Mesendoderm (in vitro differentiated cells): ENCODE results near the gene ALKBH4.

Source experiments
- DNase-seq: peaks from one replicate; pipeline ENCODE4 v3.0.0; 2013
- H2AK5ac ChIP-seq: 2 replicates; pipeline ENCODE4 v1.6.1; 2013; ENCODE audit warnings: low read length, inconsistent platforms
- H2BK120ac ChIP-seq: 2 replicates; pipeline ENCODE4 v1.6.1; 2013; ENCODE audit warnings: low read depth, mild to moderate bottlenecking, low read length, moderate library complexity, mixed read lengths
- H2BK15ac ChIP-seq: replicated peaks from 2 replicates; pipeline ENCODE4 v1.6.1; 2013; ENCODE audit warnings: low read depth, mild to moderate bottlenecking, moderate library complexity
- H2BK5ac ChIP-seq: 2 replicates; pipeline ENCODE4 v1.6.1; 2013; ENCODE audit warnings: low read length, inconsistent platforms
- H3K18ac ChIP-seq: 2 replicates; pipeline ENCODE4 v1.6.1; 2013; ENCODE audit warnings: mild to moderate bottlenecking, low read length, mixed read lengths
- H3K23ac ChIP-seq: one replicate; pipeline ENCODE4 v1.6.1; 2013; ENCODE audit warnings: low read length
- H3K27ac ChIP-seq: 2 replicates; pipeline ENCODE4 v1.5.1; 2013; ENCODE audit warnings: low read depth, mild to moderate bottlenecking, inconsistent platforms, low read length, moderate library complexity
- H3K27me3 ChIP-seq: 2 replicates; pipeline ENCODE4 v1.6.1; 2013; ENCODE audit warnings: low read length, control low read depth, mild to moderate bottlenecking, inconsistent platforms; ENCODE audit not compliant: insufficient read depth, poor library complexity
- H3K36me3 ChIP-seq: 2 replicates; pipeline ENCODE4 v1.6.1; 2013; ENCODE audit warnings: low read length, inconsistent platforms; ENCODE audit not compliant: control insufficient read depth, insufficient read depth
- H3K4ac ChIP-seq: one replicate; pipeline ENCODE4 v1.6.1; 2013; ENCODE audit warnings: low read depth, mild to moderate bottlenecking, low read length, moderate library complexity
- H3K4me1 ChIP-seq: 2 replicates; pipeline ENCODE4 v1.6.1; 2013; ENCODE audit warnings: low read depth, low read length, inconsistent platforms; ENCODE audit not compliant: control insufficient read depth
- H3K4me2 ChIP-seq: 2 replicates; pipeline ENCODE4 v1.6.1; 2013; ENCODE audit warnings: low read length
- H3K4me3 ChIP-seq: 2 replicates; pipeline ENCODE4 v1.5.1; 2013; ENCODE audit warnings: mild to moderate bottlenecking, low read length
- H3K56ac ChIP-seq: one replicate; pipeline ENCODE4 v1.6.1; 2013; ENCODE audit warnings: low read length
- H3K79me1 ChIP-seq: 2 replicates; pipeline ENCODE4 v1.6.1; 2013; ENCODE audit warnings: low read length, inconsistent platforms
- H3K79me2 ChIP-seq: 2 replicates; pipeline ENCODE4 v1.6.1; 2013; ENCODE audit warnings: mild to moderate bottlenecking, low read length; ENCODE audit not compliant: control insufficient read depth, insufficient read depth
- H3K9ac ChIP-seq: 2 replicates; pipeline ENCODE4 v1.6.1; 2013; ENCODE audit warnings: low read length, inconsistent platforms
- H4K5ac ChIP-seq: one replicate; pipeline ENCODE4 v1.6.1; 2013; ENCODE audit warnings: low read length
- H4K8ac ChIP-seq: one replicate; pipeline ENCODE4 v1.6.1; 2013; ENCODE audit warnings: low read depth, mild to moderate bottlenecking, control low read depth, low read length, moderate library complexity
- WGBS: extraction: QIAGEN DNeasy Blood & Tissue Kit; methylation state at CpG from one replicate; pipeline ENCODE4 v1.1.7; 2013; ENCODE audit warnings: low lambda C conversion rate, missing lambda C conversion rate; ENCODE audit not compliant: insufficient coverage; ENCODE audit errors: extremely low coverage; 5-methylcytosine and 5-hydroxymethylcytosine counted together

ALKBH4 gene

DNA sequence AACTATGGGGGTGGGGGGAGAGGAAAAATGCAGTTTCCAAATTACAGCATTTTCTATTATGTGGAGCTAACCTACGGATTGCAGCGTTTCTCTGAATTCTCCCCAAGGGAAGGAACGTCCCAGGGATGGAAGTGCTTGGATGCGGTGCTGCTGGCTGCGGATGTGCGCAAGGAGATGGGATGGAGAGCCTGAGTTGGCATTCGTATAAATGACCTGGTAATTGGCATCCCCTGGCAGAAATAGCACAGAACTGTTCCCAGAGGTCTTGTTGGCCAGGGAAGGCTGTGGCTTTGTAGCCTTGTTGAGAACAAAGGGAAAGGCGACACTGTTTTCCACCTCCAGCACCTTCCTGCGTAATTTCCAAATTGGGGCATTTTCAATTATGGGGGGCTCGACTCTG is 28.5 kb downstream of the ALKBH4 start:
- no peak overlapping the region for H3K23ac ChIP-seq
- H4K5ac ChIP-seq = no peak overlapping the region
- H2BK120ac ChIP-seq = no peak overlapping the region
- H2BK5ac ChIP-seq = no peak overlapping the region
- H3K79me2 ChIP-seq = no peaks in the 10 kb centered on the region
- H3K4me2 ChIP-seq = no peak overlapping the region
- H4K8ac ChIP-seq = no peak overlapping the region
- no peak overlapping the region for H3K4ac ChIP-seq
- H3K4me1 ChIP-seq = peaks cover 7% of the 10 kb centered on the region
- DNase-seq = no peak
- no peak overlapping the region for H3K9ac ChIP-seq
- no peaks in the 10 kb centered on the region for H3K79me1 ChIP-seq
- no peak overlapping the region for H3K27ac ChIP-seq
- H2AK5ac ChIP-seq = no peak overlapping the region
- H3K18ac ChIP-seq = no peak overlapping the region
- H3K36me3 ChIP-seq = no peaks in the 10 kb centered on the region
- no peak overlapping the region for H3K4me3 ChIP-seq
- WGBS = no CpG with 5 or more reads among the region's 10 CpGs
- H3K27me3 ChIP-seq = no peaks in the 10 kb centered on the region
- H2BK15ac ChIP-seq = no peak overlapping the region
- no peak overlapping the region for H3K56ac ChIP-seq

DNA sequence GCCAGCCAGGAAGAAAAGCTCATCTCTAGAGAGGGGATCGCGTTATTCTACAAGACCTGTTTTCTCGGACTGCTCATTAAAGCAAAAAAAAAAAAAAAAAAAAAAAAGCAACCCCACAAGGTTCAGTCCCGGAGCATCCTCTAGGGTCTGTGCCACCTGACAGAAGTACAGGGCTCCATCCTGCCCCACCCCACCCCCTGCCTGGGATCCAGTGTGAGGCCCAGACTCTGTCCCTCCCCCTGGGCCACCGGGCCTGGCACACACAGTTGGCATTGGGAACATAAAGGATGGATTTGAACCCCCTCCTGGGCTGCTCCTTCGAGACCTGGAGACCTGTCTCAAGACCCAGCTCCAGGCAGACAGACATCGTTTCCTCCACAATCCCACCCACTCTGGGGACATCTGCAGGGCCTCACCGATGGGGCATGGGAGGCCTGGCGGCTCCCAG is 30.6 kb downstream of the ALKBH4 start:
- Histone ChIP-seq H3K36me3 (no peaks in the 10 kb centered on the region), H3K27ac (no peak overlapping the region), H3K27me3 (no peaks in the 10 kb centered on the region), H3K4ac (no peak overlapping the region), H2BK5ac (no peak overlapping the region), H4K8ac (no peak overlapping the region), H2BK120ac (no peak overlapping the region), H3K4me3 (peak overlapping the region; percentile 66), H4K5ac (no peak overlapping the region), H2AK5ac (no peak overlapping the region), H2BK15ac (no peak overlapping the region), H3K18ac (no peak overlapping the region), H3K23ac (no peak overlapping the region), H3K4me1 (peaks cover 7% of the 10 kb centered on the region), H3K56ac (peak overlapping the region; percentile 68), H3K4me2 (peak overlapping the region; percentile 71), H3K79me2 (no peaks in the 10 kb centered on the region), H3K9ac (peak overlapping the region; percentile 74), H3K79me1 (no peaks in the 10 kb centered on the region)
- no CpG with 5 or more reads among the region's 9 CpGs for WGBS
- DNase-seq = no peak

DNA sequence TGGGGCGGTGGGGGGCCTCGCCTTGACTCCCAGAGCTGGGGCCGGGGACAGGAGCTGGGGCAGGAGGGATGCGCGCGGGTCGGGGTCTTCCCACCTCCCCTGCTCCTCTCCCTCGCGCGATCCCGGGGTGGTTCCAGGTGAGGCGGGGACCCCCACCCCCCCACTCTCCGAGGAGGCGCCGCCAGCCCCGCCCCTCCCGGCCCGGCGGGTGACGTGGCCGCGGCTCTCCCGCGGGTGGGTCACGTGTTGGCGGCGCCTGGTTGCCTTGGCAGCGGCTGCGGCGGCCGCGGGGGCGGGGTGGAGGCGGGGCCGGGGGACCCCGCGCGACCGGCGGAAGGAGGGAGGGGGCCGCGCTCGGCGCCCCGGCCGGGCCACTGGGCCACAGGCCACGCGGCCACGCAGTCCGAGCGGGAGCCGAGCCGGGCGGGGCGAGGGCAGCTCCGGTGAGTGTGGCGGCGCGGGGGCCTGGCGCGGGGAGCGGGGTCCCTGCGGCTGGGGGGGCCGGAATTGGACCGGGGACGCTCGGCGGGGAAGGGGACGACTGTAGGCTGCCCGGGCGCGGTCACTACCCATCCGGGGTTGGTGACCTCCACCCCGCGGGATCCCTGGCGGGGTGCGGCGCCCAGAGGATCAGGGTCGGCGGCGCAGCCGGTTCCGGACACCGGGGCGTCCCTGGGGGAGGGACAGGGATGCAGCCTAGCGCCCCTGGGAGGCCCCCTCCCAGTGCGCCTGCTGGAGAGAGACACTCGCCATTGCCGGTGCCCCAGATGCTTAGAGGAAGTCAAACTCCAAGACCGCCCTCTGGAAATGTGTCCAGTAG is 31.2 kb downstream of the ALKBH4 start, which contains the start of gene ORAI2:
TSS of gene ORAI2 (plus strand) at position 357 of the 820 bp plus-strand sequence. CDS start 5,382 bp downstream, outside the sequence.
- H3K4ac ChIP-seq = peak within 1 kb of the TSS; percentile 79

DNA sequence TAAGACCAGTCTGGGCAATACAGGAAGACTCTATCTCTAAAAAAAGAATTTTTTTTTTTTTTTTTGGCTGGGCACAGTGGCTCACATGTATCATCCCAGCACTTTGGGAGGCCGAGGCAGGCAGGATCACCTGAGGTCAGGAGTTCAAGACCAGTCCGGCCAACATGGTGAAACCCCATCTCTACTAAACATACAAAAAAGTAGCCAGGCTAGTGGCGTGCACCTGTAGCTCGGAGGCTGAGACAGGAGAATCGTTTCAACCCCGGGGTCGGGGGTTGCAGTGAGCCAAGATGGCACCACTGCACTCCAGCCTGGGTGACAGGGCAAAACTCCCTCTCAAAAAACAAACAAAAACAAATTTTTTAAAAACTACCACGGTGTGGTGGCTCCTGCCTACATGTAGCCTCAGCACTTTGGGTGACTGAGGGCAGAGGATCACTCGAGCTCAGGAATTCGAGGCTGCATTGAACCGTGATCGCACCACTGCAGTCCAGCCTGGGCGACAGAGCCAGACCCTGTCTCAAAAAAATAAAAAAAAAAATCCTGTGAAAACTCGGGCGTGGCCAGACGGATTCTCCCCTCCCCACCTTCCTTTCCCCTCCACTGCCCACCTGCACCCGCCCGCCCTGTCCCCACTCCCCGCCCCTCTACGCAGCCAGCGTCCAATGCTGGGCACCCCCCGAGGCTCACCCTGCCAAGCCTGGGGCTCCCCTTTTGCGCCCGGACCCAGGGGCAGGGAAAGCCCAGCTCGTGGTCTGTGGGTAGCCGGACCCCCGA is 32.0 kb downstream of the ALKBH4 start:
- H3K56ac ChIP-seq = peak overlapping the region; percentile 84
- H3K27ac ChIP-seq = peak overlapping the region; percentile 77
- H3K36me3 ChIP-seq = no peaks in the 10 kb centered on the region
- H3K4me2 ChIP-seq = peak overlapping the region; percentile 85
- H3K23ac ChIP-seq = no peak overlapping the region
- H3K18ac ChIP-seq = peak overlapping the region; percentile 98
- WGBS = no CpG with 5 or more reads among the region's 27 CpGs
- H2BK15ac ChIP-seq = peak overlapping the region; percentile 21
- H3K27me3 ChIP-seq = no peaks in the 10 kb centered on the region
- H3K79me1 ChIP-seq = no peaks in the 10 kb centered on the region
- peaks cover 7% of the 10 kb centered on the region for H3K4me1 ChIP-seq
- H3K9ac ChIP-seq = peak overlapping the region; percentile 76
- peak overlapping the region; percentile 93 for H4K8ac ChIP-seq
- no peak overlapping the region for H4K5ac ChIP-seq
- no peak overlapping the region for H2BK5ac ChIP-seq
- peak overlapping the region; percentile 64 for H3K4ac ChIP-seq
- no peak overlapping the region for H2AK5ac ChIP-seq
- H3K79me2 ChIP-seq = no peaks in the 10 kb centered on the region
- H3K4me3 ChIP-seq = peak overlapping the region; percentile 43
- peak overlapping the region; percentile 90 for H2BK120ac ChIP-seq
- DNase-seq = no peak

More for the DNA sequence above, 31.2 kb downstream of the ALKBH4 start, which contains the start of gene ORAI2:
- H2BK120ac ChIP-seq = peak within 1 kb of the TSS; percentile 90
- no peak within 1 kb of the TSS for H2BK5ac ChIP-seq
- H3K4me1 ChIP-seq = peaks cover 7% of the 10 kb centered on the region
- H3K23ac ChIP-seq = no peak within 1 kb of the TSS
- no CpG with 5 or more reads among the region's 90 CpGs for WGBS
- peak within 1 kb of the TSS; percentile 85 for H3K4me2 ChIP-seq
- no peak within 1 kb of the TSS for H2AK5ac ChIP-seq
- H3K4me3 ChIP-seq = peak within 1 kb of the TSS; percentile 66
- peak within 1 kb of the TSS; percentile 93 for H4K8ac ChIP-seq
- no peak within 1 kb of the TSS for H4K5ac ChIP-seq
- no peaks in the 10 kb centered on the region for H3K27me3 ChIP-seq
- peak within 1 kb of the TSS; percentile 98 for H3K18ac ChIP-seq
- H3K79me1 ChIP-seq = no peaks in the 10 kb centered on the region
- no peaks in the 10 kb centered on the region for H3K36me3 ChIP-seq
- peak; percentile 64 for DNase-seq
- H3K9ac ChIP-seq = peak within 1 kb of the TSS; percentile 76
- no peaks in the 10 kb centered on the region for H3K79me2 ChIP-seq
- H3K56ac ChIP-seq = peak within 1 kb of the TSS; percentile 89
- peak within 1 kb of the TSS; percentile 77 for H3K27ac ChIP-seq
- peak within 1 kb of the TSS; percentile 21 for H2BK15ac ChIP-seq

DNA sequence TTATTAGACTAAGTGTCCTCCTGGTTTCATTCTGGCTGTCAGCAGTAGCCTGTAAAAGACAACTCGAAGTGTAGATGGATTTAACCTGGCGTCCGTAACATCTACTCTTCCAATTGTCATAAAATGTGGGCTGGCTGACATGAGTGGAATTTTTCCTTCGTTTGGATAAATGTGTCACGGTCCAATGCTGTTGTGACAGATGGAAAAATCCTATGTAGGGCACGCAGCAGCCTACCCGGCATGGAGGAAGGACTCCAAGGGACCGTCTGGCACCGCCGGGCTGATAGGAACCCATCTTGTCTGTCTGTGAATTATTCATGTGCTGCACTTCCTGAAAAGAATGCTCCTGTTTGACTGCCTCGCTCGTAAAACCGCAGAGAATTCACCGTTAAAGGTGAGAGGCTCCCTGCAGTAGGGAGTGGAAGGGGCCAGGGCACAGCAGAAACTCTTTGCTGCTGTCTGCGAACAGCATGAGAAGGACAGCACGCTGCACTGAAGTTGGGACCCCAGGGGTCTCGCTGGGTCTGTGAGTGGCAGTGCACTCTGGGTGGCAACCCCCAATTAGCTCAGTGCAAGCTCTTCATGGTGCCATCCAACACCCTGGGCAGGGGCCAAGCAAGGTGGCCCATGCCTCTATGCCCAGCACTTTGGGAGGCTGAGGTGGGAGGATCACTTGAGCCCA is 32.9 kb downstream of the ALKBH4 start:
- WGBS = no CpG with 5 or more reads among the region's 17 CpGs
- H3K4me3 ChIP-seq = no peak overlapping the region
- peak overlapping the region; percentile 81 for H3K27ac ChIP-seq

More for the DNA sequence above, 32.9 kb downstream of the ALKBH4 start:
- Histone ChIP-seq H3K79me1 (no peaks in the 10 kb centered on the region), H3K27me3 (no peaks in the 10 kb centered on the region), H3K4ac (no peak overlapping the region), H3K23ac (no peak overlapping the region), H3K4me1 (peaks cover 7% of the 10 kb centered on the region), H3K18ac (no peak overlapping the region), H2BK120ac (no peak overlapping the region), H3K9ac (peak overlapping the region; percentile 9), H4K5ac (no peak overlapping the region), H2BK15ac (no peak overlapping the region), H3K56ac (peak overlapping the region; percentile 56), H4K8ac (no peak overlapping the region), H3K4me2 (no peak overlapping the region), H3K79me2 (no peaks in the 10 kb centered on the region), H2BK5ac (no peak overlapping the region), H2AK5ac (no peak overlapping the region), H3K36me3 (no peaks in the 10 kb centered on the region)
- DNase-seq = peak; percentile 70
